CD4-positive, alpha-beta T cell treated with Interleukin-21 for 1 hour (primary cell): Measurements from ENCODE around the gene ADIPOR2.
"Not testable (repeated sequence)": the region's sequence is repeated elsewhere in the genome, so short reads cannot be mapped to it uniquely, and the experiment has no call there.

Experiments
- DNase-seq: peaks from one replicate; pipeline ENCODE4 v3.0.0-alpha.2; 2020

ADIPOR2 gene

GRCh38 chr12:1666215-1666614, 24.7 kb upstream of the ADIPOR2 start:
- DNase-seq, result no peak

GRCh38 chr12:1666685-1667162, 24.1 kb upstream of the ADIPOR2 start:
- no peak for DNase-seq

GRCh38 chr12:1668833-1669543, 21.9 kb upstream of the ADIPOR2 start:
- DNase-seq, result no peak

GRCh38 chr12:1670358-1671268, 20.3 kb upstream of the ADIPOR2 start:
- DNase-seq, result no peak

GRCh38 chr12:1676043-1676442, 14.8 kb upstream of the ADIPOR2 start:
- DNase-seq, result no peak

- no peak for DNase-seq
These were observed 9.9 kb upstream of the ADIPOR2 start for GRCh38 chr12:1680804-1681492.

GRCh38 chr12:1681493-1681807, 9.4 kb upstream of the ADIPOR2 start:
- no peak for DNase-seq

- no peak for DNase-seq
These were observed 2.7 kb upstream of the ADIPOR2 start for GRCh38 chr12:1688086-1688710.

- peak; percentile 28 for DNase-seq
These were observed 495 bp downstream of the ADIPOR2 start for GRCh38 chr12:1691123-1692007.

- DNase-seq, result no peak
These were observed 1.4 kb downstream of the ADIPOR2 start for GRCh38 chr12:1692226-1692625.

GRCh38 chr12:1692895-1693610, 2.2 kb downstream of the ADIPOR2 start:
- no peak for DNase-seq

- DNase-seq, result not testable (repeated sequence)
These were observed 4.2 kb downstream of the ADIPOR2 start for GRCh38 chr12:1695097-1695496.

- DNase-seq, result no peak
These were observed 5.2 kb downstream of the ADIPOR2 start for GRCh38 chr12:1695886-1696670.

GRCh38 chr12:1696800-1697199, 5.9 kb downstream of the ADIPOR2 start:
- DNase-seq, result no peak

- no peak for DNase-seq
These were observed 6.4 kb downstream of the ADIPOR2 start for GRCh38 chr12:1697271-1697670.

- DNase-seq, result no peak
These were observed 7.8 kb downstream of the ADIPOR2 start for GRCh38 chr12:1698720-1699119.

GRCh38 chr12:1702713-1703112, 11.8 kb downstream of the ADIPOR2 start:
- DNase-seq, result no peak

GRCh38 chr12:1703771-1704722, 13.2 kb downstream of the ADIPOR2 start:
- DNase-seq, result no peak
